Subcutaneous adipose tissue (tissue), 4 donors: ENCODE measurements around the gene OPRM1. TPM values are rescaled to one million over a fixed set of nuclear protein-coding genes. Genes with fewer than 3 reads are reported as not detected.

Experiments used
- total RNA-seq, 4 donors: library from RNA; depleted of rRNA; stranded (reverse); fragments of >200 nt; gene quantifications; one replicate each; pipeline ENCODE4 v1.1.0, GENCODE V29; 2016
- TF ChIP-seq, protein P1 (sequence below): fragments of 450-650 bp; IDR thresholded peaks from one replicate; pipeline ENCODE4 v1.5.1; 2016; ENCODE audit warnings: low read depth, mild to moderate bottlenecking, control low read depth, antibody characterized with exemption, moderate library complexity

The OPRM1 gene
- total RNA-seq, 4 donors from 2014 or later, result not detected

DNA sequence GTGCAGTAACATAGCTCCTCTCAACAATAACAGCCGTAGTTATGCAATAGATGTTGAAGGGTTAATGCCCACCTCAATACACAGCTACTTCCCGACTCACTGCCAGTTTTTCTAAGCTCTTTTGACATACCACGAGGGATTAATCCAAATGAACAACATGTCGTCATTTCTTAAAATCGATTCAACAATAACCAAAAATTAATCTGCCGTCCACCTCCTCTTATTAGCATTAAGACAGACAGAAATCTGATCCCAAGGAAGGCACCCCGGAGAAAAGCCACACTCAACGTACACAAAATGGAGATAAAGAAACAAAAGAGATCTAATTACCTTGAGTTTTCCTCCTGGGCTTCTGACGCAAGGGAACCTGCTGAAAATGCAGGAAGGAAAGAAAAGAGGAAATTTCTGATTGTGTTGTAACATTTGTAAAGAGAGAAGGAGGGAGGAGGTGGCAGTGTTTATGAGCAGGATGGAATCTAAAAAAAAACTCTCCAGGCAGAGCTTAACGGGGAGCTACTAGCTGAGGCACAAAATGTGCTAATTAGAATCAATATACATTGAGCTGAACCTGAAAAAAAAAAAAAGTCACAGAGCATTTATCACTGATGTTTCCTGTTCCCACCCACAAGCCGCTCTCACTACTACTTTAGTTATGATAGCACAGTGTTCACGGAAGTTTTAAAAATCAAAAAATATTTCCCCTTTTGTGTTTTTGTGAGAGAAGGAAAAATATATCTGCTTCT, 208.2 kb downstream of the OPRM1 start:
- TF ChIP-seq, protein P1, sequence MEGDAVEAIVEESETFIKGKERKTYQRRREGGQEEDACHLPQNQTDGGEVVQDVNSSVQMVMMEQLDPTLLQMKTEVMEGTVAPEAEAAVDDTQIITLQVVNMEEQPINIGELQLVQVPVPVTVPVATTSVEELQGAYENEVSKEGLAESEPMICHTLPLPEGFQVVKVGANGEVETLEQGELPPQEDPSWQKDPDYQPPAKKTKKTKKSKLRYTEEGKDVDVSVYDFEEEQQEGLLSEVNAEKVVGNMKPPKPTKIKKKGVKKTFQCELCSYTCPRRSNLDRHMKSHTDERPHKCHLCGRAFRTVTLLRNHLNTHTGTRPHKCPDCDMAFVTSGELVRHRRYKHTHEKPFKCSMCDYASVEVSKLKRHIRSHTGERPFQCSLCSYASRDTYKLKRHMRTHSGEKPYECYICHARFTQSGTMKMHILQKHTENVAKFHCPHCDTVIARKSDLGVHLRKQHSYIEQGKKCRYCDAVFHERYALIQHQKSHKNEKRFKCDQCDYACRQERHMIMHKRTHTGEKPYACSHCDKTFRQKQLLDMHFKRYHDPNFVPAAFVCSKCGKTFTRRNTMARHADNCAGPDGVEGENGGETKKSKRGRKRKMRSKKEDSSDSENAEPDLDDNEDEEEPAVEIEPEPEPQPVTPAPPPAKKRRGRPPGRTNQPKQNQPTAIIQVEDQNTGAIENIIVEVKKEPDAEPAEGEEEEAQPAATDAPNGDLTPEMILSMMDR, result no peak

DNA sequence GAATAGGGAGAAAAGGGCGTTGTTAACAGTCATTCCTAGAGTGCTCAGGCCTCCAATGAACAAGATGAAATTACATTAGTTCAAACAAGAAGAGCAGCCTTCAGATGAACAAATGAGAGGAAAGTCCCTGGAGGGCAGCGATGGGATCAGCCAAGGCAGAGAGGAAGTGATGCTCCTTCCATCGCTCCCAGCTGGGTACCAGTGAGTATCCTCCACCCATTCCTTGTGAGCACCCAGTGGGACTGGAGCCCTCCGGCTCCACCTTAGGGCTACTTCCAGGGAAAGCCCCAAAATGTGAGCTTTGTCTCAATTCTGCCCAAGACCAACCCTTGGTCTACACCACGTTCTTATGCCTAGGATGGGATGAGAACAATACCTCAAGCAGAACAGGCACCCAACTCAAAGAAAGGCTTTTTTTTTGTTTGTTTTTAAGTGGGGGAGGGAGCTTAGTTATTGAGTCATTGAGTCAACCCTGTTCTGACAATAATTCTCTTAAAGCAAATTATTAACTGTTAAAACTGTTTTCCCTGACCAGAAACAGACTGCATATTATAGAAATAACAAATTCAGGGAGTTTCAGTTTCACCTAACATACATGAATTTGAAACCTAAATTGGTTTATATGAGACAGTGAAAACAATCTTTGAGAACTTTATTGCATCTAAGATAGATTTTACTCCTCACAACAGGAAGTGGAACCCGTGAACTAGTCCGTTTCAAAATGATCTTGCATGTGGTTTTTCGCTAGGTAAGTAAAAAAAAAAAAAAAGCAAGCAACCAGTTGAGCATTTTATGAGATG, 210.7 kb downstream of the OPRM1 start:
- TF ChIP-seq, protein P1, result no peak

DNA sequence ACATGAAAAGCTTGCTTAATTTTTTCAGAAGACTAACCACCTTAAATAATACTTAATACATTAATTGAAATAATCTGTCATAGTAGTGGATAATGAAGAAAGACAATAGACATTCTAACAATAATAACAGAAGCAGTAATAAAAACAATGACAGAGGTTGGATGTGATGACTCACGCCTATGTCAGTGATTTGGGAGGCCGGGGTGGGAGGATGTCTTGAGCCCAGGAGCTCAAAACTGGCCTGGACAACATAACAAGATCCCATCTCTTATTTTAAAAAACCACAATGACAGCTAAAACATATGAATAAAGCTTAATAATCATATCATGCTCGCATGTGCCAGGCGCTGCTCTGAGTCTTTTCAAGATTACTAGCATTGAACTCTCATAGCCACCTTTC, 212.1 kb downstream of the OPRM1 start:
- TF ChIP-seq, protein P1, result no peak

DNA sequence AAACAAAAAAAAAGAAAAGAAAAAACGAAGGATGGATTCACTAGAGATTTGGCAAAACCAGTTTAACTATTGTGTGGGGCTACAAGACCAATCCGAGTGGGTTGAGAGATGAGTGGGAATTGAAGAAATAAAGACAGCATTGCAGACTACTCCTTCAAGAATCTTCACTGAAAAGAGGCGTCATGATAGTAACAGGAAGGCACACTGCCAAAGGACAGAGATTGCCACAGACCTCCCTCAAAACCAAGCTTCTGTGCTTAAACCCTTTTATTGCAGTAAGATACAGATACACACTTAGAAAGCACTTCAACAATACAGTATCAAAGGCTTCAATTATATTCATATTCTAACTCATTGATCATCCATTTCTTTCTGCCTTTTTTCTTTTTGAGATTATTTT, 213.6 kb downstream of the OPRM1 start:
- TF ChIP-seq, protein P1, result no peak

DNA sequence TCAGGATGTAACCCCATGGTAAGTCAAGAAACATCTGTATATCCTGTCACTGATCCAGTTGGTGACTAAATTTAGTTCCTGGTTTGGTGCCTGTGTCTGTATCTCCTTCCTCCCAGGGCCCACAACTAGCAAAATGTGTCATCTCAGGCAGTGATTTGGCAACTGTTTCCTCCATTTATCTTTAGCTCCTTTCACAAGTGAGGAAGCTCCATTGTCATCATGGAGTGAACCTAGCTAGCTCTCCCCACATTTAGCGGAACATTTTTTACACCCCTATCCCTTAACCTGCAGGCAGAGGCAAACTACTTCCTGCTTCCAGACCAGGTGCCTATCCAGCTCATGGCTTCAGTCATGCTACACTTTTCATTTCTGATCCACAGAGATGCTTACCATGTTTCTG, 218.0 kb downstream of the OPRM1 start:
- TF ChIP-seq, protein P1, result no peak

DNA sequence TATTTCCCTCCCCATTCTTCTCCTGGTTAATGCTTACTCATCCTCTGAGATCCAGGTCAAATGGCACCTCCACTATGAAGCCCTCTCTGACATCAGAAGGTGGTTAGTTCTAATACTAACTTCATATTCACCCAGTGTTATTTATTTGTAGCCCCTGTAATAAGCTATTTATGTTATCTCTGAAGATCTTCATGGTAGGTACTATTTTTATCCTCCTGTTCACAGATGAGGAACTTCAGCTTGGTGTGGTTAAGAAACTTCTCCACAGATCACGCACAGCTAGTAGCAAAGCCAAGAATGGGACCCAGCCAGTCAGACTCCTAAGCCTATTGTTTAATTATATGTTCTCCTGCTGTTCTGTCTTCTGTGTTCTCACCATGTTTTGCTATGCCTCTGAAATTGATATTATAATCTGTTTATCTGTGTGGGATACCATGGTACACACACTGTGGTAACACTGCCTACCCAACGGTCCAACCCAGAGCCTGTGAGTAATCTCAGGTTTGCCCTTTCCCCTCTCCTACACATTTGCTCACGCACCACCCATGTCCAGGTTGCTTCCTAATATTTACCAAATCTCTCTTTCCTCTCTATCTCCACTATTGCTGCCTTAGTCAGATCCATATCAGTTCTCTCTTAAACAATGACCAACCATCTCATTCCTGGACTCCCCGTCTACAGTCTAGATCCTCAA, 219.2 kb downstream of the OPRM1 start:
- TF ChIP-seq, protein P1, result no peak
